Omental fat pad (tissue), 4 donors: ENCODE data around the gene TSC2. TPM values are rescaled to one million over a fixed set of nuclear protein-coding genes. Genes with fewer than 3 reads are reported as not detected.
A peak's percentile ranks its signal among the peaks of the same experiment; 100 is the strongest.

ENCODE experiments used
- ATAC-seq: fragments of 150-250 bp; one replicate; pipeline ENCODE4 v1.9.1; 2016; ENCODE audit warnings: mild to moderate bottlenecking, moderate library complexity; ENCODE audit not compliant: low FRiP score
- DNase-seq: peaks from one replicate; pipeline ENCODE4 v3.0.0-alpha.2; 2019; ENCODE audit warnings: low spot score
- total RNA-seq, 4 donors: library from RNA; depleted of rRNA; stranded (reverse); fragments of >200 nt; gene quantifications; one replicate each; pipeline ENCODE4 v1.1.0, GENCODE V29; 2016
- TF ChIP-seq, protein P1 (sequence below), 3 donors: fragments of 450-650 bp; IDR thresholded peaks; one replicate each; pipeline ENCODE4 v1.5.1; 2016 to 2017; ENCODE audit warnings: antibody characterized with exemption in 3 of 3, mild to moderate bottlenecking in 3 of 3, moderate library complexity in 2 of 3

TSC2 gene
- total RNA-seq, 4 donors from 2014 or later: 30.0 to 59.4 (median 35.9) TPM

- TF ChIP-seq, protein P1, sequence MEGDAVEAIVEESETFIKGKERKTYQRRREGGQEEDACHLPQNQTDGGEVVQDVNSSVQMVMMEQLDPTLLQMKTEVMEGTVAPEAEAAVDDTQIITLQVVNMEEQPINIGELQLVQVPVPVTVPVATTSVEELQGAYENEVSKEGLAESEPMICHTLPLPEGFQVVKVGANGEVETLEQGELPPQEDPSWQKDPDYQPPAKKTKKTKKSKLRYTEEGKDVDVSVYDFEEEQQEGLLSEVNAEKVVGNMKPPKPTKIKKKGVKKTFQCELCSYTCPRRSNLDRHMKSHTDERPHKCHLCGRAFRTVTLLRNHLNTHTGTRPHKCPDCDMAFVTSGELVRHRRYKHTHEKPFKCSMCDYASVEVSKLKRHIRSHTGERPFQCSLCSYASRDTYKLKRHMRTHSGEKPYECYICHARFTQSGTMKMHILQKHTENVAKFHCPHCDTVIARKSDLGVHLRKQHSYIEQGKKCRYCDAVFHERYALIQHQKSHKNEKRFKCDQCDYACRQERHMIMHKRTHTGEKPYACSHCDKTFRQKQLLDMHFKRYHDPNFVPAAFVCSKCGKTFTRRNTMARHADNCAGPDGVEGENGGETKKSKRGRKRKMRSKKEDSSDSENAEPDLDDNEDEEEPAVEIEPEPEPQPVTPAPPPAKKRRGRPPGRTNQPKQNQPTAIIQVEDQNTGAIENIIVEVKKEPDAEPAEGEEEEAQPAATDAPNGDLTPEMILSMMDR (IDR thresholded peaks at IDR 0.05): no peak
- DNase-seq (no peak), ATAC-seq (no peak)
These were observed 32.5 kb upstream of the TSC2 start for GRCh38 chr16:2015117-2015946.

GRCh38 chr16:2015947-2016208 lies 31.9 kb upstream of the TSC2 start:
- TF ChIP-seq, protein P1 (IDR thresholded peaks at IDR 0.05): no peak
- ATAC-seq (no peak), DNase-seq (no peak)

DNA sequence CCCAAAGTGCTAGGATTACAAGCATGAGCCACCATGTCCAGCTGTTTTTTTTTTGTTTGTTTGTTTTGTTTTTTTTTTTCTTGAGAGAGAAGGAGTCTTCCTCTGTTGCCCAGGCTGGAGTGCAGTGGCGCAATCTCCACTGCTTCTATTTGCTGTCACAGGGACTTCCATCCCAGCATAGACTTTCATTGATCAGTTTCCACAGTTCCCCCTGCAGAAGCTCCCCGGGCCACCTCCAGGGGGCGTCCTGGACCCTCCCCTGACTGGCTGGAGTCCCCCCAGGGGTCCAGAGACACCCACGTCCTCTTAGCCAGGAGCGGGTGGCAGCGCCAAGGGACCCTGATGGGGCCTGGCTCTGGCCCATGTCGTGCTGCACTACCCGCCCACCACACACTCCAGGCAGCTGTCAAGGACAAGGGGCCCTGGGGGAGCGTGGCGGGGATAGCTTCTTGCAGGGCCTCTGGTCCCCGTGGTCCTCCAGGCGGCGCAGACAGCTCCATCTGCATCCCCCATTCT lies 31.3 kb upstream of the TSC2 start:
- TF ChIP-seq, protein P1 (IDR thresholded peaks at IDR 0.05): no peak
- DNase-seq (no peak), ATAC-seq (no peak)

- TF ChIP-seq, protein P1 (IDR thresholded peaks at IDR 0.05): no peak
- DNase-seq: no peak
- ATAC-seq: no peak
These were observed 28.3 kb upstream of the TSC2 start, which contains the start of gene NPW for GRCh38 chr16:2019518-2019920. TSS of gene NPW (plus strand) at chr16:2019785.

DNA sequence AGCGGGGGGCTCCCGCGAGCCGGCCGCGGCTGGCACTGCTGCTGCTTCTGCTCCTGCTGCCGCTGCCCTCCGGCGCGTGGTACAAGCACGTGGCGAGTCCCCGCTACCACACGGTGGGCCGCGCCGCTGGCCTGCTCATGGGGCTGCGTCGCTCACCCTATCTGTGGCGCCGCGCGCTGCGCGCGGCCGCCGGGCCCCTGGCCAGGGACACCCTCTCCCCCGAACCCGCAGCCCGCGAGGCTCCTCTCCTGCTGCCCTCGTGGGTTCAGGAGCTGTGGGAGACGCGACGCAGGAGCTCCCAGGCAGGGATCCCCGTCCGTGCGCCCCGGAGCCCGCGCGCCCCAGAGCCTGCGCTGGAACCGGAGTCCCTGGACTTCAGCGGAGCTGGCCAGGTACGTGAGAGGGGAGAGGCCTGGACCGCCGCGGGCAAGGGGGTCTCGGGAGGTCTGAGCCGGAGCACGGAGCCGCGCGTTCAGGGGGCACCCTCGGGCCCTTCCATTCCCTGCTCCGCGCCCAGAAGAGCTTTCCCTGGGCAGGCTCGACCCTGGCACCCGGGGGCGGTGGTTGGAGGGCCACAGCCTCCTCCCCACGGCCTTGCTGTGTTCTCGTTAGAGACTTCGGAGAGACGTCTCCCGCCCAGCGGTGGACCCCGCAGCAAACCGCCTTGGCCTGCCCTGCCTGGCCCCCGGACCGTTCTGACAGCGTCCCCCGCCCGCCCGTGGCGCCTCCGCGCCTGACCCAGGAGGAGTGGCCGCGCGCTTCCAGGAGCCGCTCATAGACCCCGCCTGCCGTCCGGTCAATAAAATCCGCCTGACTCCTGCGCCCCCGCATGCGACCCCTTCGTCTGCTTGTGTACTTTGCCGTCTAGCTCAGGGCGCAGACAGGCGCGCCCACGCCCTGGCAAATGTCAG lies 27.6 kb upstream of the TSC2 start:
- ATAC-seq: no peak
- no peak for DNase-seq
- TF ChIP-seq, protein P1 (IDR thresholded peaks at IDR 0.05): no peak

DNA sequence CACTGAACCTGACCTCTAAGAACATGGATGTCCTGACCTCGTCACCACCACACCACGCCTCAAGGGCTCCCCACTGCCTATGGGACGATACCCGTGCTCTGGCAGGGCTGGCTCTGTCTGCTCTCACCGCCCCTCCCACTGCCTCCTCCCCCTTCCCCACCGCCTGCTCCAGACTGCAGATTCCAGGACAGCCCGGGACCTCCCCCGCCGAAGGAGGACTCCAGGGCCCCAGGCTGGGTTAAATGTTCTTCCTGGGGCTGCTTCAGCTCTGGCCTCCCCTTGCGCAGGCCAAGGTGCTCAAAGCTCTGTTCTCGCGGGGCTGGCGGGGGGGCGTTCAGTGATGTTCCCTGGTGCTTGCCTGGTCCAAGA lies 25.1 kb upstream of the TSC2 start:
- TF ChIP-seq, protein P1 (IDR thresholded peaks at IDR 0.05): no peak
- ATAC-seq: peak; percentile 25

More for the DNA sequence above, 25.1 kb upstream of the TSC2 start:
- DNase-seq: no peak
